Measurements from ENCODE around the gene SLC35E4. TPM values are rescaled to one million over a fixed set of nuclear protein-coding genes. Genes with fewer than 3 reads are reported as not detected.
A peak's percentile ranks its signal among the peaks of the same experiment; 100 is the strongest.
"Not testable (repeated sequence)": the region's sequence is repeated elsewhere in the genome, so short reads cannot be mapped to it uniquely, and the experiment has no call there.

The SLC35E4 gene
- total and polyA plus RNA-seq, 11 donors, result 2.4 to 9.8 (median 4.0) TPM

GRCh38 chr22:30614268-30614667 lies 21.3 kb upstream of the SLC35E4 start:
- DNase-seq (no peak), ATAC-seq (no peak)
- TF ChIP-seq, protein P1, sequence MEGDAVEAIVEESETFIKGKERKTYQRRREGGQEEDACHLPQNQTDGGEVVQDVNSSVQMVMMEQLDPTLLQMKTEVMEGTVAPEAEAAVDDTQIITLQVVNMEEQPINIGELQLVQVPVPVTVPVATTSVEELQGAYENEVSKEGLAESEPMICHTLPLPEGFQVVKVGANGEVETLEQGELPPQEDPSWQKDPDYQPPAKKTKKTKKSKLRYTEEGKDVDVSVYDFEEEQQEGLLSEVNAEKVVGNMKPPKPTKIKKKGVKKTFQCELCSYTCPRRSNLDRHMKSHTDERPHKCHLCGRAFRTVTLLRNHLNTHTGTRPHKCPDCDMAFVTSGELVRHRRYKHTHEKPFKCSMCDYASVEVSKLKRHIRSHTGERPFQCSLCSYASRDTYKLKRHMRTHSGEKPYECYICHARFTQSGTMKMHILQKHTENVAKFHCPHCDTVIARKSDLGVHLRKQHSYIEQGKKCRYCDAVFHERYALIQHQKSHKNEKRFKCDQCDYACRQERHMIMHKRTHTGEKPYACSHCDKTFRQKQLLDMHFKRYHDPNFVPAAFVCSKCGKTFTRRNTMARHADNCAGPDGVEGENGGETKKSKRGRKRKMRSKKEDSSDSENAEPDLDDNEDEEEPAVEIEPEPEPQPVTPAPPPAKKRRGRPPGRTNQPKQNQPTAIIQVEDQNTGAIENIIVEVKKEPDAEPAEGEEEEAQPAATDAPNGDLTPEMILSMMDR (IDR thresholded peaks at IDR 0.05), result no peak
- TF ChIP-seq POLR2A (IDR thresholded peaks at IDR 0.05), result no peak
- Histone ChIP-seq H3K36me3 (peaks cover 0 to 76% (median 42%) of the 10 kb centered on the region in 9 donors), H3K4me3 (no peak overlapping the region), H3K4me1 (peaks cover 0 to 21% (median 5%) of the 10 kb centered on the region in 12 donors), H3K27ac (no peak overlapping the region), H3K27me3 (no peaks in the 10 kb centered on the region), H3K9me3 (no peaks in the 10 kb centered on the region)
- 93 to 98% (median 97%) methylated on average over 5 to 7 of the region's 7 CpGs for WGBS, 4 donors
- intact Hi-C loops (cut with DNase I), result no loop called here

DNA sequence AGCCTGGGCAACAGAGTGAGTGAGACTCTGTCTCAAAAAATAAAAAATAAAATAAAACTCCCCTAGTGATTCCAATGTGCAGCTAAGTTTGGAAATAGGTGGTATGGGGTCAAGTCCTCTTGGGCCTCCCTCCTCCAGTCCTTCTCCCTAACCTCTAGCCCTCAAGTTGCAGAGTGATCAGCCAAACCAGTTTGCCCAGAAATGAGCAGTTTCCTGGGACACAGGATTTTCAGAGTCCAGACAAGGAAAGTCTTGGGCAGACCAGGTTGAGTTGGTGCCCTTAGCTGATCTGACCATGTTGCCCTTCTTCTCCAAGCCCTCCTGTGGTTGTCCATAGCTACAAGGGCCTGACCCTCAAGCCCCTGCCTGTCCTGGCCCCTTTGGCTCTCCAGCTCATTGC lies 20.7 kb upstream of the SLC35E4 start:
- peaks cover 0 to 15% (median 2%) of the 10 kb centered on the region in 12 donors for H3K4me1 ChIP-seq
- no peak overlapping the region for H3K4me3 ChIP-seq
- no peak for ATAC-seq
- H3K27me3 ChIP-seq, result no peaks in the 10 kb centered on the region
- no peak for DNase-seq
- H3K36me3 ChIP-seq, result peaks cover 0 to 83% (median 46%) of the 10 kb centered on the region in 9 donors
- H3K9me3 ChIP-seq, result no peaks in the 10 kb centered on the region
- peak overlapping the region in 1 of 12 donors; percentile 58 for H3K27ac ChIP-seq
- intact Hi-C loops (cut with DNase I), result no loop called here
- TF ChIP-seq, protein P1 (IDR thresholded peaks at IDR 0.05), result no peak
- TF ChIP-seq POLR2A (IDR thresholded peaks at IDR 0.05), result no peak

DNA sequence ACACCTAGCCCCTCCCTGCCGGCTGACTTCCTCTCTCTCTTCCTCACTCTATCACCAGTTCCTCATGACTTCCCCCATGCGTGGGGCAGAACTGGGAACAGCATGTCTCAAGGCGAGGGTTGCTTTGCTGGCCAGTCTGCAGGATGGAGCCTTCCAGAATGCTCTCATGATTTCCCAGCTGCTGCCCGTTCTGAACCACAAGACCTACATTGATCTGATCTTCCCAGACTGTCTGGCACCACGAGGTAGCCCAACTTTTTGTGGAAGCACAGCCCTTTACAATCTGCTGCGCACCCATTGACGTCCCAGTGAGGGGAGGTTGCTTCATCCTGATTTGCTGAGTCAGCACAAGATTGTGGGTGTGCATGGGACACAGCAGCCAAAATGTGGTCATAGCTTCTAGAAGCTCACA lies 20.0 kb upstream of the SLC35E4 start:
- 90 to 93% (median 90%) methylated on average over 7 of the region's 7 CpGs for WGBS, 4 donors
- no peaks in the 10 kb centered on the region for H3K27me3 ChIP-seq
- DNase-seq (no peak), ATAC-seq (peak in 2 of 4 donors; percentile 13 to 47)
- intact Hi-C loops (cut with DNase I), result no loop called here
- peaks cover 0 to 89% (median 48%) of the 10 kb centered on the region in 9 donors for H3K36me3 ChIP-seq
- H3K27ac ChIP-seq, result peak overlapping the region in 1 of 12 donors; percentile 58
- H3K4me1 ChIP-seq, result peaks cover 0 to 8% (median 0%) of the 10 kb centered on the region in 12 donors
- no peak overlapping the region for H3K4me3 ChIP-seq
- H3K9me3 ChIP-seq, result no peaks in the 10 kb centered on the region
- TF ChIP-seq, protein P1 (IDR thresholded peaks at IDR 0.05), result no peak
- TF ChIP-seq POLR2A (IDR thresholded peaks at IDR 0.05), result no peak

- no peak overlapping the region for H3K27ac ChIP-seq
- ATAC-seq (no peak), DNase-seq (no peak)
- 89 to 92% (median 92%) methylated on average over 6 of the region's 6 CpGs for WGBS, 4 donors
- H3K36me3 ChIP-seq, result peaks cover 0 to 89% (median 46%) of the 10 kb centered on the region in 9 donors
- H3K27me3 ChIP-seq, result no peaks in the 10 kb centered on the region
- H3K9me3 ChIP-seq, result no peaks in the 10 kb centered on the region
- H3K4me3 ChIP-seq, result no peak overlapping the region
- no peak for TF ChIP-seq POLR2A (IDR thresholded peaks at IDR 0.05)
- TF ChIP-seq, protein P1 (IDR thresholded peaks at IDR 0.05), result no peak
- H3K4me1 ChIP-seq, result no peaks in the 10 kb centered on the region
- intact Hi-C loops (cut with DNase I), result no loop called here
Observed at GRCh38 chr22:30617819-30618218, 17.8 kb upstream of the SLC35E4 start.

DNA sequence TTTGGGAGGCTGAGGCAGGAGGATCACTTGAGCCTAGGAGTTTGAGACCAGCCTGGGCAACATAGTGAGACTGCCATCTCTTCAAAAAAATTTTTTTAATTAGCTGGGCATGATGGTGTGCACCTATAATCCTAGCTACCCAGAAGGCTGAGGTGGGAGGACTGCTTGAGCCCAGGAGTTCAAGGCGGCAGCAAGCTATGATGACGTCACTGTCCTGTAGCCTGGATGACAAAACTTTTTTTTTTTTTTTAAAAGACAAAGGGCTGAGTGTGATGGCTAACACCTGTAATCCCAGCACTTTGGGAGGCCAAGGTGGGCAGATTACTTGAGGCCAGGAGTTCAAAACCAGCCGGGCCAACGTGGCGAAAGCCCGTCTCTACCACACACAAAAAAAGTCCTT lies 15.7 kb upstream of the SLC35E4 start:
- ATAC-seq, DNase-seq, H3K27ac ChIP-seq, H3K9me3 ChIP-seq, H3K4me3 ChIP-seq, H3K4me1 ChIP-seq, H3K27me3 ChIP-seq: not testable (repeated sequence)
- intact Hi-C loops (cut with DNase I), result loop anchor here in 1 of 10 donors (10.0 kb wide), 1 partner anchor 305 kb away; no protein-coding TSS in a partner anchor
- WGBS, 4 donors, result 88 to 100% (median 94%) methylated on average over 6 of the region's 6 CpGs
- H3K36me3 ChIP-seq, result peaks cover 0 to 76% (median 35%) of the 10 kb centered on the region in 9 donors
